Fibroblast of skin of back (primary cell): ENCODE data around the gene CCL13.
A peak's percentile ranks its signal among the peaks of the same experiment; 100 is the strongest.

Experiments used
- DNase-seq: peaks from one replicate; pipeline ENCODE4 v3.0.0-alpha.2; 2013

CCL13 gene

GRCh38 chr17:34384822-34385605 lies 28.7 kb downstream of the CCL13 start:
- DNase-seq: no peak

GRCh38 chr17:34386343-34386696 lies 30.0 kb downstream of the CCL13 start:
- no peak for DNase-seq

- DNase-seq: peak; percentile 22
These were observed 30.6 kb downstream of the CCL13 start for GRCh38 chr17:34386697-34387550.

GRCh38 chr17:34387566-34387965 lies 31.3 kb downstream of the CCL13 start:
- DNase-seq: no peak

GRCh38 chr17:34389126-34389750 lies 33.0 kb downstream of the CCL13 start:
- no peak for DNase-seq

GRCh38 chr17:34390649-34391048 lies 34.4 kb downstream of the CCL13 start:
- no peak for DNase-seq

- DNase-seq: no peak
These were observed 35.0 kb downstream of the CCL13 start for GRCh38 chr17:34391241-34391640.

GRCh38 chr17:34393401-34393800 lies 37.1 kb downstream of the CCL13 start:
- no peak for DNase-seq

- no peak for DNase-seq
These were observed 41.0 kb downstream of the CCL13 start for GRCh38 chr17:34397265-34397664.

- DNase-seq: no peak
These were observed 42.7 kb downstream of the CCL13 start for GRCh38 chr17:34398990-34399389.

GRCh38 chr17:34399725-34400124 lies 43.4 kb downstream of the CCL13 start:
- no peak for DNase-seq

GRCh38 chr17:34400301-34400931 lies 44.1 kb downstream of the CCL13 start:
- DNase-seq: no peak

GRCh38 chr17:34401165-34401564 lies 44.9 kb downstream of the CCL13 start:
- DNase-seq: no peak

- no peak for DNase-seq
These were observed 46.7 kb downstream of the CCL13 start for GRCh38 chr17:34403006-34403405.

- DNase-seq: no peak
These were observed 49.9 kb downstream of the CCL13 start for GRCh38 chr17:34406226-34406625.
